MM.1S (cell line): Measurements from ENCODE around the gene RASSF3.

Experiments used
- DNase-seq: peaks from one replicate; pipeline ENCODE4 v3.0.0-alpha.2; 2015
- H2AFZ ChIP-seq: fragments of 300-600 bp; sonication (generic); 2 replicates; pipeline ENCODE4 v1.6.0; 2016; ENCODE audit warnings: antibody characterized with exemption, low read length
- H3F3A ChIP-seq: fragments of 300-600 bp; sonication (generic); 2 replicates; pipeline ENCODE4 v1.6.1; 2016; ENCODE audit warnings: mild to moderate bottlenecking, antibody characterized with exemption, low read length, moderate library complexity, mixed read lengths; ENCODE audit not compliant: insufficient read depth
- H3K27ac ChIP-seq: fragments of 300-600 bp; sonication (generic); 2 replicates; pipeline ENCODE4 v1.5.1; 2016; ENCODE audit warnings: mild to moderate bottlenecking, low read length
- H3K27me3 ChIP-seq: fragments of 300-600 bp; sonication (generic); replicated peaks from 2 replicates; pipeline ENCODE4 v1.6.0; 2016; ENCODE audit warnings: low read length; ENCODE audit not compliant: insufficient read depth
- H3K36me3 ChIP-seq: fragments of 300-600 bp; sonication (generic); replicated peaks from 2 replicates; pipeline ENCODE4 v1.6.1; 2016; ENCODE audit warnings: mild to moderate bottlenecking, low read length, mixed read lengths; ENCODE audit not compliant: insufficient read depth
- H3K4me1 ChIP-seq: fragments of 300-600 bp; sonication (generic); 2 replicates; pipeline ENCODE4 v1.6.1; 2016; ENCODE audit warnings: low read length, mixed read lengths
- H3K4me2 ChIP-seq: fragments of 300-600 bp; sonication (generic); 2 replicates; pipeline ENCODE4 v1.6.0; 2016; ENCODE audit warnings: low read depth, low read length
- H3K4me3 ChIP-seq: fragments of 300-600 bp; sonication (generic); 2 replicates; pipeline ENCODE4 v1.5.1; 2016; ENCODE audit warnings: low read length, mixed read lengths
- H3K79me2 ChIP-seq: fragments of 300-600 bp; sonication (generic); 2 replicates; pipeline ENCODE4 v1.6.1; 2016; ENCODE audit warnings: mixed run types, low read length, mixed read lengths
- H3K9ac ChIP-seq: fragments of 300-600 bp; sonication (generic); 2 replicates; pipeline ENCODE4 v1.6.1; 2016; ENCODE audit warnings: low read length, mixed read lengths
- H3K9me2 ChIP-seq: fragments of 300-600 bp; sonication (generic); replicated peaks from 2 replicates; pipeline ENCODE4 v1.6.1; 2016; ENCODE audit warnings: mild to moderate bottlenecking, low read length, mixed read lengths; ENCODE audit not compliant: insufficient read depth
- H3K9me3 ChIP-seq: fragments of 300-600 bp; sonication (generic); replicated peaks from 2 replicates; pipeline ENCODE4 v1.6.1; 2016; ENCODE audit warnings: mild to moderate bottlenecking, low read length, mixed read lengths; ENCODE audit not compliant: insufficient read depth
- H4K20me1 ChIP-seq: fragments of 300-600 bp; sonication (generic); 2 replicates; pipeline ENCODE4 v1.6.1; 2016; ENCODE audit warnings: mild to moderate bottlenecking, low read length, moderate library complexity, mixed read lengths; ENCODE audit not compliant: insufficient read depth
- CTCF ChIP-seq: fragments of 300-600 bp; sonication (generic); IDR thresholded peaks from 2 replicates; pipeline ENCODE4 v1.5.1; 2016; ENCODE audit warnings: antibody characterized with exemption, low read length, mixed read lengths
- EZH2 ChIP-seq: fragments of 300-600 bp; sonication (generic); optimal IDR thresholded peaks from 2 replicates; pipeline ENCODE3; 2017; ENCODE audit warnings: low read depth, mild to moderate bottlenecking, antibody characterized with exemption, low read length, mixed read lengths
- EZH2phosphoT487 ChIP-seq: fragments of 300-600 bp; sonication (generic); IDR thresholded peaks from 2 replicates; pipeline ENCODE4 v1.6.1; 2018; ENCODE audit warnings: antibody characterized with exemption, low read length

RASSF3 gene

DNA sequence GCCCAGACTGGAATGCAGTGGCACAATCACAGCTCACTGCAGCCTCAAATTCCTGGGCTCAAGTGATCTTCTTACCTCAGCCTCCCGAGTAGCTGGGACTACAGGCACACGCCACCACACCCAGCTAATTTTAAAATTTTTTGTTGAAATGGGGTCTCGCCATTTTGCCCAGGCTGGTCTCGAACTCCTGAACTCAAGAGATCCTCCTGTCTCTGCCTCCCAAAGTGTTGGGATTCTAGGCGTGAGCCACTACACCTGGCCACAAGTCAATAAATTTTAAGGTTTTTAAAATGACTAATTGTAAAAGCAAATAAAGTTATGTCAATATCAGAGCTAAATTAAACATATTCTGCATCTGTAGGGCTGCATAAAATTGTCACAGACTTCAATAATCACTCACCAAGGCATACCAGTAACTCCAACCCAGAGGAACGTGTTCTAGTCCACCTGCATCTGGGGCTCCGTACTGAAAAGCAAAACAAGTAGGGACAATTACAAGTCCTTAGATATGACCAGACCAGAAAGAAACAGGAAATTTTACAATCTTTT is 135.0 kb downstream of the RASSF3 start:
- H3K4me1 ChIP-seq: peaks cover 5% of the 10 kb centered on the region; the same call in 1 of the 2 replicates
- TF ChIP-seq CTCF (no peak), EZH2phosphoT487 (no peak), EZH2 (no peak)
- DNase-seq: no peak
- H2AFZ ChIP-seq: no peak overlapping the region
- H3K9me2 ChIP-seq: no peaks in the 10 kb centered on the region
- no peak overlapping the region for H3K27ac ChIP-seq
- no peaks in the 10 kb centered on the region for H3K9me3 ChIP-seq
- H4K20me1 ChIP-seq: no peaks in the 10 kb centered on the region; the same call in 1 of the 2 replicates
- H3K36me3 ChIP-seq: peaks cover 9% of the 10 kb centered on the region; the same call in 1 of the 2 replicates
- no peak overlapping the region for H3K9ac ChIP-seq
- H3K79me2 ChIP-seq: 0 out of 2 replicates have a peak, but pooled peaks cover 2% of the 10 kb centered on the region
- no peaks in the 10 kb centered on the region for H3K27me3 ChIP-seq
- H3K4me2 ChIP-seq: no peak overlapping the region
- H3K4me3 ChIP-seq: no peak overlapping the region
- H3F3A ChIP-seq: 0 out of 2 replicates have a peak, but pooled peaks cover 3% of the 10 kb centered on the region

GRCh38 chr12:64745980-64746379 is 135.7 kb downstream of the RASSF3 start:
- no peak for DNase-seq
- Histone ChIP-seq H3K27me3 (no peaks in the 10 kb centered on the region), H2AFZ (no peak overlapping the region), H3K4me1 (peaks cover 5% of the 10 kb centered on the region; the same call in 1 of the 2 replicates), H4K20me1 (no peaks in the 10 kb centered on the region; the same call in 1 of the 2 replicates), H3K9me3 (no peaks in the 10 kb centered on the region), H3K79me2 (0 out of 2 replicates have a peak, but pooled peaks cover 2% of the 10 kb centered on the region), H3K4me3 (no peak overlapping the region), H3K9me2 (no peaks in the 10 kb centered on the region), H3K4me2 (no peak overlapping the region), H3K9ac (no peak overlapping the region), H3K27ac (no peak overlapping the region), H3F3A (0 out of 2 replicates have a peak, but pooled peaks cover 3% of the 10 kb centered on the region), H3K36me3 (peaks cover 9% of the 10 kb centered on the region; the same call in 1 of the 2 replicates)
- TF ChIP-seq EZH2phosphoT487: no peak
- TF ChIP-seq CTCF: no peak
- no peak for TF ChIP-seq EZH2

DNA sequence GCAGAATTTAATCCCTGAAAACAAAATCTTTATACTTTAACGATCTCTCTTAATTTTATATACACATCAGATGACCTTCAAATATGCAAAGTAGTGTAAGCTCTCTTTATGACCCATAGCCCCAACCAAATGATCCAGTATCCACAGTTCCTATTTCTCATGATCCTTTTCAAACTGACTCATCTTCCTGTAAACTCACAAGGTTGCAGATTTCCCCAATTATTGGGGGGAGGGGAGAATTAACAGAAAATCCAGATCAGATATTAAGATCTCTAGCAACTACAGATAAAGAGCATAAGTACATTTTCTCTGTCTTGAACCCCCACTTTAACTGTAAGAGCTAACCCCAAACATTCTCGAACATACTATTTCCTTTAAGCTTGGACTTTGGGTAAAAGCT is 136.4 kb downstream of the RASSF3 start:
- peaks cover 9% of the 10 kb centered on the region; the same call in 1 of the 2 replicates for H3K36me3 ChIP-seq
- no peak overlapping the region for H3K4me3 ChIP-seq
- no peaks in the 10 kb centered on the region for H3K9me3 ChIP-seq
- H4K20me1 ChIP-seq: no peaks in the 10 kb centered on the region; the same call in 1 of the 2 replicates
- peaks cover 5% of the 10 kb centered on the region; the same call in 1 of the 2 replicates for H3K4me1 ChIP-seq
- H3K27ac ChIP-seq: no peak overlapping the region
- no peak overlapping the region for H3K4me2 ChIP-seq
- H3K79me2 ChIP-seq: 0 out of 2 replicates have a peak, but pooled peaks cover 2% of the 10 kb centered on the region
- no peak overlapping the region for H2AFZ ChIP-seq
- DNase-seq: no peak
- H3K27me3 ChIP-seq: no peaks in the 10 kb centered on the region
- H3K9me2 ChIP-seq: no peaks in the 10 kb centered on the region
- TF ChIP-seq EZH2phosphoT487 (no peak), CTCF (no peak), EZH2 (no peak)
- 0 out of 2 replicates have a peak, but pooled peaks cover 3% of the 10 kb centered on the region for H3F3A ChIP-seq
- H3K9ac ChIP-seq: no peak overlapping the region
